Retinal pigment epithelial cell (primary cell): ENCODE results near the gene DYDC1.

Source experiments
- DNase-seq: peaks from one replicate; pipeline ENCODE4 v3.0.0-alpha.2; 2010; ENCODE audit warnings: low read depth
- H3K4me3 ChIP-seq: 2 replicates; pipeline ENCODE4 v1.5.1; 2011; ENCODE audit warnings: mild to moderate bottlenecking, low read length, control low read depth, moderate library complexity
- CTCF ChIP-seq: conservative IDR thresholded peaks from 2 replicates; pipeline ENCODE4 v1.5.1; 2011; ENCODE audit warnings: low read depth, low read length, control low read depth, inconsistent platforms

DYDC1 gene

GRCh38 chr10:80356563-80356988 lies at the start of gene DYDC1, which contains the start of gene DYDC2:
Gene DYDC1, minus strand, starts transcription at chr10:80356755. Its CDS starts 4,154 bp downstream, at chr10:80352601.
Gene DYDC2, plus strand, starts transcription at chr10:80356781. Its CDS starts 5,663 bp downstream, at chr10:80362444.
- TF ChIP-seq CTCF, result no peak
- no peak for DNase-seq
- H3K4me3 ChIP-seq, result peak within 1 kb of the TSS; percentile 38

- DNase-seq, result no peak
- no peak overlapping the region for H3K4me3 ChIP-seq
- TF ChIP-seq CTCF, result no peak
Measured at GRCh38 chr10:80406204-80406603, 49.6 kb upstream of the DYDC1 start.

GRCh38 chr10:80405626-80406025 lies 49.1 kb upstream of the DYDC1 start:
- no peak overlapping the region for H3K4me3 ChIP-seq
- TF ChIP-seq CTCF, result no peak
- DNase-seq, result no peak

- DNase-seq, result no peak
- H3K4me3 ChIP-seq, result no peak overlapping the region
- TF ChIP-seq CTCF, result no peak
Measured at GRCh38 chr10:80405035-80405434, 48.5 kb upstream of the DYDC1 start.

GRCh38 chr10:80400136-80400804 lies 43.7 kb upstream of the DYDC1 start:
- TF ChIP-seq CTCF, result no peak
- no peak overlapping the region for H3K4me3 ChIP-seq
- DNase-seq, result no peak

GRCh38 chr10:80397014-80397413 lies 40.5 kb upstream of the DYDC1 start:
- H3K4me3 ChIP-seq, result no peak overlapping the region
- DNase-seq, result no peak
- no peak for TF ChIP-seq CTCF

GRCh38 chr10:80394358-80394916 lies 37.9 kb upstream of the DYDC1 start:
- no peak for TF ChIP-seq CTCF
- no peak for DNase-seq
- no peak overlapping the region for H3K4me3 ChIP-seq
